Vagina (tissue), 2 donors: ENCODE results near the gene EPB41L5.

ENCODE experiments used
- POLR2AphosphoS5 ChIP-seq, 2 donors: sonication (generic); formaldehyde crosslinking; IDR thresholded peaks; one replicate each; pipeline ENCODE4 v1.9.0; 2017; ENCODE audit warnings: antibody characterized with exemption in 2 of 2, mild to moderate bottlenecking in 2 of 2, low read depth in 1 of 2; ENCODE audit not compliant: insufficient read depth in 1 of 2
- TF ChIP-seq, protein P1 (sequence below), 3 experiments: fragments of 450-650 bp in 2 of 3; fragments of 200-600 bp in 1 of 3; sonication (generic) in 1 of 3; IDR thresholded peaks; one replicate each; pipeline ENCODE4 v1.5.1; 2017 to 2019; ENCODE audit warnings: antibody characterized with exemption in 3 of 3, mild to moderate bottlenecking in 2 of 3, moderate library complexity in 2 of 3

DNA sequence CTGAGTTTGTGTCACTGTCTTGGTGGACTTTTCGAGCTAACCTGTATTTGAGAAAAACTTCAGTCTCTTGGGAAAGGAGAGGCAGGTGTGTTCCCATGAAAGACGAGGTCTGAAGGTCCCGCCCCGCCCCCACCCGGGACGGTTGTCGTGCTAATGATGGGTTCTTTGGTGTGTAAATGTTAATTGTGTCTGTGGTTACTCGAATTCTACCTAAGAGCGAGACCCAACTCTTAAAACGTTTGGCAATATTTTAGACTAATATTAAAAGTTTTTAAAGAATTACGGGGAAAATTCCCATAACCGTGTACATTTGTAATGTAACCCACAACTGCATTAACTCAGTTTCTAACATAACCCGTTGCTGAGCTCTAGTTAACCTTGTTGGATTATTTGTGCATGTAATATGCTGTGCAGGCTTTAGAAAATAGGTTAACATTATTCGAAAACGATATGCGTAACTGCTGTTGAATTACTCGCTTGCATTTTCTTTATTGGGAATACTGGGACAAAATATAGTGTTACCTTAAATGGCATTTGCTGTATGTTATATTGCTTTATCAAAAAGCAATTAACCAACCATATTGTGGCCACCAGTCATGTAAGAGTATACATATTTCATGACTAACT is 833 bp downstream of the EPB41L5 start:
- TF ChIP-seq POLR2AphosphoS5 (IDR thresholded peaks at IDR 0.05; ENCODE audit: insufficient read depth in 1 of 2, low read depth in 1 of 2): no peak
- TF ChIP-seq, protein P1, sequence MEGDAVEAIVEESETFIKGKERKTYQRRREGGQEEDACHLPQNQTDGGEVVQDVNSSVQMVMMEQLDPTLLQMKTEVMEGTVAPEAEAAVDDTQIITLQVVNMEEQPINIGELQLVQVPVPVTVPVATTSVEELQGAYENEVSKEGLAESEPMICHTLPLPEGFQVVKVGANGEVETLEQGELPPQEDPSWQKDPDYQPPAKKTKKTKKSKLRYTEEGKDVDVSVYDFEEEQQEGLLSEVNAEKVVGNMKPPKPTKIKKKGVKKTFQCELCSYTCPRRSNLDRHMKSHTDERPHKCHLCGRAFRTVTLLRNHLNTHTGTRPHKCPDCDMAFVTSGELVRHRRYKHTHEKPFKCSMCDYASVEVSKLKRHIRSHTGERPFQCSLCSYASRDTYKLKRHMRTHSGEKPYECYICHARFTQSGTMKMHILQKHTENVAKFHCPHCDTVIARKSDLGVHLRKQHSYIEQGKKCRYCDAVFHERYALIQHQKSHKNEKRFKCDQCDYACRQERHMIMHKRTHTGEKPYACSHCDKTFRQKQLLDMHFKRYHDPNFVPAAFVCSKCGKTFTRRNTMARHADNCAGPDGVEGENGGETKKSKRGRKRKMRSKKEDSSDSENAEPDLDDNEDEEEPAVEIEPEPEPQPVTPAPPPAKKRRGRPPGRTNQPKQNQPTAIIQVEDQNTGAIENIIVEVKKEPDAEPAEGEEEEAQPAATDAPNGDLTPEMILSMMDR (IDR thresholded peaks at IDR 0.05): no peak
